ENCODE measurements around the gene TAT.

DNA sequence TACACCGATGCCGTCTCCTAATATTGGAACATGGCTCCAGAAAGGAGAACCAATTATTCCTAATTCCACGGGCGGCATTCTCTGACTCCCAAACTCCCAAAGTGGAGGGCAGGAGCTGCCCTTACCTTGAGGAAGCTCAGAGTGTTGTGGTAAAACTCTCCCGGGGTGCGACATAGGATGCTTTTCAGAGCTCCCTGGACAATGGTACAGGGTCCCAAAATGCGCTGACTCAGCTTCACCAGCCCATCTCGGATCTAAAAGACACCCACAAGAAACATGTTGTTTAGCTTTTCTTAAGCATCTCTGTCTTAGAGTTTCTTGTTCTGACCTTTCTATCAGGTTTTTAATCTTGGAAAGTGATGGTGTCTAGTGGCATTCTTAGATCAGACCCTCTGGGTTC lies 6.7 kb downstream of the TAT start:
- TF ChIP-seq, protein P1, sequence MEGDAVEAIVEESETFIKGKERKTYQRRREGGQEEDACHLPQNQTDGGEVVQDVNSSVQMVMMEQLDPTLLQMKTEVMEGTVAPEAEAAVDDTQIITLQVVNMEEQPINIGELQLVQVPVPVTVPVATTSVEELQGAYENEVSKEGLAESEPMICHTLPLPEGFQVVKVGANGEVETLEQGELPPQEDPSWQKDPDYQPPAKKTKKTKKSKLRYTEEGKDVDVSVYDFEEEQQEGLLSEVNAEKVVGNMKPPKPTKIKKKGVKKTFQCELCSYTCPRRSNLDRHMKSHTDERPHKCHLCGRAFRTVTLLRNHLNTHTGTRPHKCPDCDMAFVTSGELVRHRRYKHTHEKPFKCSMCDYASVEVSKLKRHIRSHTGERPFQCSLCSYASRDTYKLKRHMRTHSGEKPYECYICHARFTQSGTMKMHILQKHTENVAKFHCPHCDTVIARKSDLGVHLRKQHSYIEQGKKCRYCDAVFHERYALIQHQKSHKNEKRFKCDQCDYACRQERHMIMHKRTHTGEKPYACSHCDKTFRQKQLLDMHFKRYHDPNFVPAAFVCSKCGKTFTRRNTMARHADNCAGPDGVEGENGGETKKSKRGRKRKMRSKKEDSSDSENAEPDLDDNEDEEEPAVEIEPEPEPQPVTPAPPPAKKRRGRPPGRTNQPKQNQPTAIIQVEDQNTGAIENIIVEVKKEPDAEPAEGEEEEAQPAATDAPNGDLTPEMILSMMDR (IDR thresholded peaks at IDR 0.05), result no peak
- TF ChIP-seq POLR2A (IDR thresholded peaks at IDR 0.05), result no peak
